NCI-H1417 (cell line): ENCODE data around the gene CNOT11.
"Not testable (repeated sequence)": the region's sequence is repeated elsewhere in the genome, so short reads cannot be mapped to it uniquely, and the experiment has no call there.

Experiments
- DNase-seq, 3 experiments: peaks; one replicate each; lab custom pipeline; 2025; lab: John Stamatoyannopoulos, UW

CNOT11 gene

DNA sequence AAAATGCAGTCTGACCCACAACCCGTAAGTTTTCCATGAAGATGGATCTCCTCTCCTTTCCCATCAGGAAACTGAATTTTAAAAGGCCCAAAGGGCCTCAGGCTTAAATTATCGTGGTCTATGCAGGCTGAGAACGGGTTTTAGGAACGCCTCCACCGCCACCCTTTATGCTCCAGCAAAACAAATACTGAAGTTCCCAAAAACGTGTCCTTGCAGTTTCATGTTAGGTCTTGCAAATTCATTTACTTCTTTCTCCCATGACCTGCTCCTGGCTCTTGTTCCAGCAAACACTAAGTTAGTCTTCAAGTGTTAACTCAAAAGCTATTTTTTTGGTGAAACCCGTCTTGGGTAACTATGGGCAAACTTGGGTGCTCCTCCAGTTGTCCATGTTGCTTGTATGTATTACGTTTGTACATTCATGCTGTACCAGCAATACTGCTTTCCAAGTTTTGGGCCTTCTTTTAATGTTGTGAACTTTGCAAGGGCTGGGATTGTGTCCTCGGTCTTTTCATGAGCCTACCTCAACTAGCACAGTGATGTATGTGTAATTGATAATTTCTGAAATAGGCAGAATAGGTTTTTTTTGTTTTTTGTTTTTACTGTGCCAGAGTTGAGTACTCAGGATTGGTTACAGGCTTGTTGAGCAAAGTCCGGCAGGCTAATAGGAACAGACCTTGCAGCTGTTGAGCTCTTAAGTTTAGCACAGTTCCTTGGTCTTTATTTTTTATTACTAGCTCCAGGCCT lies 57.6 kb downstream of the CNOT11 start:
- no peak for DNase-seq

DNA sequence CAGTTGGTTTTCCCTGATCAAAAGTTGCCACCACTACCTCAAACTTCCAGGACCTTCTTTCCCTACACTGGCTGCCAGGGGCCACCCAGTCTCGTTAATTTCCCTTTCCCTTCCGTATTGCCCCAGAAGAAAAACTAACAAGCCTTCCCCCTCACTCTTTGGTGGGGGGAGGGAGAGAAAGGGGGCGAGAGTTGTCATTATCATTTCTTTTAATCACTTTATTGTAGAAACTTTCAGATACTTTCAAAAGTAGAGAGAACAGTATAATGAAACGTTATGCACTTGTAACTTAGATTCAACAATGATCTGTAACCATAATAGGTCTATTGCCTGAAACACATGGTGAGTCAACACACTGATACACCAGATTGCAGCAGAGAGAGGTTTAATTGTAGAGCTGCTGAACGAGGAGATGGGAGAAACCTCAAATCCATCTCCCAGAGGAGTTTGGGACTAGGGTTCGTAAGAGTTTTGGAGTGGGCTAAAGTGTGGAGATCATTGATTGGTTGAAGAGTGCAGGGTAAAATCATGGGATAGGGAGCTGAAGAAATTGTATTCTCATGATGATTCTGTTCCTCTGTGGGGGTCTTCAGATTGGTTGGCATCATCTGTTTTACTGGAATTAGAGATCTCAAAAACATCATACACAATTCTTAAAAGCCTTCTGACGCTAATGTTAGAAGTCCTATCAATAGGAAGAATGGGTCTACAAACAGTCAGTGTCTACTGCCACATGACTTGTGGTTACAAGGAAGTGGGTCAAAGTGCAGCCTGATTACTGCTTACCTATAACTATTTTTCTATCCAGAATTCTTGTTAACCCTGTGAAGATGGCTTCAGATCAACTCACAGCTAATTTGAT lies 58.4 kb downstream of the CNOT11 start:
- no peak for DNase-seq

DNA sequence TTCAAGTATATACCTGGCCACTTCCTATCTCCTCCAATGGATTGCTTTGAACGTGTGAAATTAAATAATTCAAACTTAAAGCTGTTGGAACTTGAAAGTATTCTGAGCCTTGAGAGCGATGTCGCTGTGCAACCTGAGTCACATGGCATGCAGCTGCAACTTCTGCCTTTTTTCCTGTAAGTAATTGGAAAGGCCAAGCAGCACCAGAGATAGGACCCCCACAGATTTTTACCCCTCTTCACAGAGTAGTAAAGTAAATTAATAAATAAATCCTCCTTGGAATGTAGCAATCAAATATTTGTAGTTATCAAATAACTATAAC lies 59.0 kb downstream of the CNOT11 start:
- no peak for DNase-seq

DNA sequence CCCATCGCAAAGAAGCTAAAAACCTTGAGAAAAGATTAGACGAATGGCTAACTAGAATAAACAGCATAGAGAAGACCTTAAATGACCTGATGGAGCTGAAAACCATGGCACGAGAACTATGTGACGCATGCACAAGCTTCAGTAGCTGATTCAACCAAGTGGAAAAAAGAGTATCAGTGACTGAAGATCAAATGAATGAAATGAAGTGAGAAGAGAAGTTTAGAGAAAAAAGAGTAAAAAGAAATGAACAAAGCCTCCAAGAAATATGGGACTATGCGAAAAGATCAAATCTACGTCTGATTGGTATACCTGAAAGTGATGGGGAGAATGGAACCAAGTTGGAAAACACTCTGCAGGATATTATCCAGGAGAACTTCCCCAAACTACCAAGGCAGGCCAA lies 63.9 kb downstream of the CNOT11 start:
- DNase-seq: not testable (repeated sequence)
